ENCODE results near the gene YPEL5.
"Not testable (repeated sequence)": the region's sequence is repeated elsewhere in the genome, so short reads cannot be mapped to it uniquely, and the experiment has no call there.

YPEL5 gene

DNA sequence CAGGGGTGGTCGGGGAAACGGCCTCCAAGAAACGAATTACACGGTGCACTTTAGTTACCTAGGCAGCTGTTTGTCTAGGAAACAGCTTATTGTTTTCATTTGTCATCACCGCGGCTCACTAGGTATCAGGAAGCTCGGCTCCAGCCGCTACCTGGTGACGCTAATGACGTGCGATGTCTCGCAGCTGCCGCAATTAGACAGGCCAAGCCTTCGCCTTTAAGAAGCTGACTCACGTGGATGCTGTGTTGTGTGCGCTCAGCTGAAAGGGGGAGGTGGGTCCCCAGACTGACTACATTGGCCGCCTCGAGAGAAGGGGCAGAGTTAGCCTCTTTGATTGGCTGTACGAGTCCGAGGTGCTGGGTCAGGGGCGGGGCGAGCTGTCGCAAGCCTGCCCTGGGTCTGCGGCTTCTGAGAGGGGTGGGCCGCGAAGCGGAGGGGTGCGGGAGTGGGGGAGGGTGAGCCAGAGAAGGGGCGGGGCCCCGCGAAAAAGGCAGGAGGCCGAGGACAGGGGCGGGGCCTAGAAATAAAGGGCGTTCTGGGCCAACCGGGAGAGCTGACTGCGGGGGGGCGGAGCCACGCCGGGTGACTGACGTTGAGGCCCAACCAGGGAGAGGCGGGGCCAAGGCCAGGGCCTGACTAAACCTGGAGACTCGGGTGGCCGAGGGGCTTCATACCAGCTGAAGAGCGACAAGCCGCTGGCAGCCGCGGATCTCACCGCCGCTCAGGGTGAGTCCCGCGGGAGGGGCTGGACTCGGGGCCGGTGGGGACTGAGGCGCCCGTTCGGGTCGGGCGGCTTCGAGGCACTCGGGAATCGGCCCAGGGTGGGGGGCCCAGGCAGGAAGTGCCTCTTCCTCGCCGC lies at the start of gene YPEL5:
TSS of gene YPEL5 (plus strand) at position 671 of the 859 bp plus-strand sequence. CDS start 9,645 bp downstream, outside the sequence.
- DNase-seq, result peak; percentile 94

DNA sequence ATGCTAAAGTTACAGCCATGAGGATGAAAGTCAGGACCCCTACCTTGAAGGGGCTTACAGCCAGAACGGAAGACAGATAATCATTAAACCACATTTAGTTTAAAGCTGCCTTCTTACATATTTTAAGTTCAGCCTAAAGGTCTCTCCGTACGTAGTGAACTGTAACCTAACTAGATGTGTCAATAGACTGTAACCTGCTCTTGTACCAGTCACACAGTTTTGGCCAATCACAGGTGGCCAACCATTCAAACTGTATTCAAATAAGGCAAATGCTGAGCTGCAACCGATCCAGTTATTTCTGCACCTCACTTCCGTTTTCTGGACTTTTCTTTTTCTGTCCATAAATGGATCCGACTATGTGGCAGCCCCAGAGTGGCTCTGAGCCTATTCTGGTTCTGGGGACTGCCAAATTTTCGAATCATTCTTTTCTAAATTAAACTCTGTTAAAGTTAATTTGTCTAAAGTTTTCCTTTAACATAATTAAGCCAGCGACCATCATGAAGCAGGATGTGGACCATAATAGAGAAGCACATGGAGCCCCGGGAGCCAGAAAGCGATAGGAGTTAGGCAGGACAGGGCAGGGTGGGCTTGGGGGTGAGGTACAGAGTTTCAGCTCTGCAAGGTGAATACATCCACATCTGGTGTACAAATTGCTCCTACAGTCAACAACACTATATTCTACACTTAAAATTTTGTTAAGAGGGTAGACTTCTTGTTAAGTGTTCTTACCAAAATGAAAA lies 48.4 kb upstream of the YPEL5 start:
- no peak for DNase-seq

DNA sequence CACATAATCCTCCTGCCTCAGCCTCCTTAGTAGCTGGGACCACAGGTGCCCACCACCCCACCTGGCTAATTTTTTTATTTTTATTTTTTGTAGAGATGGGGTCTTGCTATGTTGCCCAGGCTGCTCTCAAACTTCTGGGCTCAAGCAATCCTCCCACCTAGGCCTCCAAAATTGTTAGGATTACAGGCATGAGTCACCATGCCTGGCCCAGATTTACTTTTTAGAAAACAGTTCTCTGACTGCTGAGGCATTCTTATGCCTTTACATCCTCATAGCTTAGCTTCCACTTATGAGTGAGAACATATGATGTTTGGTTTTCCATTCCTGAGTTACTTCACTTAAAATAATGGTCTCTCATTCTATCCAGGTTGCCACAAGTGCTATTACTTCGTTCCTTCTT lies 47.4 kb upstream of the YPEL5 start:
- DNase-seq, result not testable (repeated sequence)

DNA sequence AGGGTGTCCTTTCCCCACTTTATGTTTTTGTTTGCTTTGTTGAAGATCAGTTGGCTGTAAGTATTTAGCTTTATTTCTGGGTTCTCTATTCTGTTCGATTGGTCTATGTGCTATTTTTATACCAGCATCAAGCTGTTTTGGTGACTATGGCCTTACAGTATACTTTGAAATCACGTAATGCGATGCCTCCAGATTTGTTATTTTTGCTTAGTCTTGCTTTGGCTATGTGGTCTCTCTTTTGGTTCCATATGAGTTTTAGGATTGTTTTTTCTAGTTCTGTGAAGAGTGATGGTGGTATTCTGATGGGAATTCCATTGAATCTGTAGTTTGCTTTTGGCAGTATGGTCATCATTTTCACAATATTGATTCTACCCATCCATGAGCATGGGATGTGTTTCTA lies 46.1 kb upstream of the YPEL5 start:
- not testable (repeated sequence) for DNase-seq

DNA sequence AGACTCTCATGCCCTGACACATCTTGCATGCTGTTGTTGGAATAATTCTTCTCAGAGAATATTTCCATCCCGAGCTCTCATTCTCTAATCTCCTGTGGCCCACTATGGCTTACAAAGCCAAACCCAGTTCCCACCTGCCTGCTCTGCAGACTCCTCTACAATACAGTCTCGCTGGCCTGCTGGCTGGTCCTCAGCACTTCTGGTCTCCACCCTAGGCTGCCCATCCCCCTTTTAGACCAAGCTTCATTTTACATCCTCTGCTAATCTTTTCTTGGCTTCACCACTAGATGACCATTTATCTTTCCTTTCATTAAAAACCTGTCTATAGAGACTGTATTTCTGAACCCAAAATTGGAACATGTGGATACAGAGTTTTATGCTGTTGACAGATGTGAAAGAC lies 42.5 kb upstream of the YPEL5 start:
- DNase-seq, result no peak

DNA sequence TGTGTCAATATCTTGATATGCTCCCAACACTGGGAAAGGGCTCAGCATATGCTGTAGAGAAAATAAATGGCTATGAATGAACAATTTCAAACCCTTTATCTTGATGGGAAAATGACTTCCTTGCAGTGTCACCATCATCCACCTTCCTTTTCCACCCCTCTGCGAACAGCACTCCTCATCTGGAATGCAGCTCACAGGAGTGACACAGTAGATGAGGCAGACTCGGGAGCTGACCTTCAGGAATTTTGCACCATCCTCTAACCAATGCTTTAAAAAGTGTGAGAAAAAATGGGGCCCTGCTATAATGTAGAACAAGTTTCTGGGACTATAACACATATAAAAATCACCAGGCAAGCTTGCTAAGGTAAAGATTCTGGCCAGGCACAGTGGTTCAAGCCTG lies 41.3 kb upstream of the YPEL5 start:
- DNase-seq, result no peak

DNA sequence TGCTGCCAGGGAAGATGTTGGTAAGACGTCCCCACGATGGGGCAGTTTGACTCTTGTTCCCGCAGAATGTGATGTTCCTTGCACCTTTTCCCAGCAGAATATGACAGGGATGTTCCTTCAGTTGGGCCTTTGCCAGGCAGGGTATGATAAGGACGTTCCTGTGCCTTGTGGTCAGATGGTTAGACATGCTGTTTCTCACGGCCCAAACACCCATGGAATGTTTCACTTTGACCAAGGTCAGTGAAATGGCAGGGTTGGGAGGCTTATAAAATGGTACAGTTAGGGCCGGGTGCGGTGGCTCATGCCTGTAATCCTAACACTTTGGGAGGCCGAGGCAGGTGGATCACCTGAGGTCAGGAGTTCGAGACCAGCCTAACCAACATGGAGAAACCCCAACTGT lies 40.3 kb upstream of the YPEL5 start:
- DNase-seq, result no peak

DNA sequence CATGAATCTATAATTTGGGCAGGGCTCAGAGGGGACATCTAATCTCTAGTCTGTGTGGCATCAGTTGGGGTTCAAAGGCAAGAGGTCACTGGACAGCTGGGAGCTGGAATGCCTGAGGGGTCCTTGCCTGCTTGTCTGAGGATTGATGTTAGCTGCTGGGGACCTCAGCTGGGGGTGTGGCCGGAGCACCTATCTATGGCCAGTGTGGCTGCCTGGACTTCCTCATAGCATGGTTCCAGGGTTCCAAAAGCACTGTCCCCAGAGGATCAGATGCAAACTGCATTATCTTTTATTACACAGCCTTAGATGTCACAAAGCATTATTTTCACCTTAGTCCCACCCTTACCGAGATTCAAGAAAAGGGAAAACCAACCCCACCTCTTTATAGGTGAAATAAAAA lies 38.6 kb upstream of the YPEL5 start:
- DNase-seq, result no peak

DNA sequence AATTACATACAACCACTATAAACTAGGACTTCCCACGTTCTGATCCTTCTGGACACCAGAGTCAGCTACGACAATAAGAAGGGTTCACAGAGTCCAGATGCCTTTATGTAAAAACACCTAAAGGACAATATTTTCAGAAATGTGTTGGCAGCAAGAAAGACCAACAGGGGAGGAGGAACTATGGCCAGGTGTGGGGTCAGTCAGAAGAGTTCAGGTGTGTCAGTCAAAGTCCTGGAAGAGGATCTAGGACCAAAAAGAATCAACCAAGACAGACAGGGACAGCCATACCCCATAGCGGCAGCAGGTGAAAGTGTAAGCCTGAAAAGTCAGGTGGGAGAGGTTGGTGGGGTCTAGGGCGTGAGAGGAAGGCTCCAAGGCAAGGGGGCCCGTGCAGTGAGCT lies 38.0 kb upstream of the YPEL5 start:
- no peak for DNase-seq

DNA sequence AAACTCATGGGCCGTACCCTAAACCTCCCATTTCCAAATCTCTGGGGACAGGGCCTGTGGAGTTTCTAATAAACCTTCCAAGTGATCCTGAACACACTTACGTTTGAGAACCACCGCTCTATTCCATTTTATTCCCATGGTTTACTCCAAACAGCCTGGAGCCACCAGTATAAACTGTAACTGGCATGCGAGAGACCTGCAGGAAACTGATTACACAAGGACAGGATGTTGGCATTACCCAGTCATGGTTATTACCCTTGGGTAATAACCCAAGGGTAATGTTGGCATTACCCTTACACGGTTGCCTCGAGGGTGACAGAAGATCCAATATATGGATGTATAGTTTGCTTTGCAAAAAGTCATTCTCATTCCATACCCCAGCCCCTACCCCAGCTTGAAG lies 37.0 kb upstream of the YPEL5 start:
- DNase-seq, result no peak

DNA sequence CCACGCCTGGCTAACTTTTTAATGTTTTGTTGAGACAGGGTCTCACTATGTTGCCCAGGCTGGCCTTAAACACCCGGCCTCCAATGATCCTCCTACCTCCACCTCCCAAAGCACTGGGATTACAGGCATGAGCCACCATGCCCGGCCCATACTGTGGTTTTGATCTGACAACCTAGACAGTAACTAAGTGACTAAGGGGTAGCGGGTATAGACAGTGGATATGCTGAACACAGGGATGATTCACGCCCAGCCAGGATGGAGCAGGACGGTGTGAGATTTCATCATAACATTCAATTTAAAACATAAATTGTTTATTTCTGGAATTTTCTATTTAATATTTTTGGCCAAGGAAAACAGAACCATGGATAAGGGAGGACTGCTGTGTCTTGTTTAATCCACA lies 36.0 kb upstream of the YPEL5 start:
- DNase-seq, result no peak

DNA sequence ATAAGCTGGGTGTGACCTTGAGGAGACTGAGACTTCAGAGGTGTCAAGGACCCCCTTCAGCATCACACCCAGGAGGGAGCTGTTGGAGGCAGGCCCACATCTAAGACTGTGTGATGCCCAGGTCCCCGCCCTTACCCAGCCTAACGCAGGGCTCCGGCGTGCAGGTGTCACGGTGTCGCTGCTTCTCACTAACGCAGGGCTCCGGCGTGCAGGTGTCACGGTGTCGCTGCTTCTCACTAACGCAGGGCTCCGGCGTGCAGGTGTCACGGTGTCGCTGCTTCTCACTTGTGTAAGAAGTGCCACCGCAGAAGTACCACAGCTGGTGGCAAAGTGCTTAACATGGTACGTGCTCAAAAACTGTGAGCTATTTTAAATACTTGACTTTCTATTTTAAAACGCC lies 35.6 kb upstream of the YPEL5 start:
- DNase-seq, result not testable (repeated sequence)

DNA sequence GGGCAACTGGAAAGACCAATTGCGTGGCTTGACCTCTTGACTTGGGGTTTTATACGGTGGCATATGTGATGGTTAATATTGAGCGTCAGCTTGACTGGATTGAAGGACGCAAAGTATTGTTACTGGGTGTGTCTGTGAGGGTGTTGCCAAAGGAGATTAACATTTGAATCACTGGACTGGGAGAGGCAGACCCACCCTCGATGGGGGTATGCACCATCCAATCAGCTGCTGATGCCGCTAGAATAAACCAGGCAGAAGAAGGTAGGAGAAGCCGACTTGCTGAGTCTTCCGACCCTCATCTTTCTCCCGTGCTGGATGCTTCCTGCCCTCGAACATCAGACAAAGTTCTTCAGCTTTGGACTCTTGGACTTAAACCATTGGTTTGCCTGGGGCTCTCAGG lies 34.2 kb upstream of the YPEL5 start:
- DNase-seq, result no peak

DNA sequence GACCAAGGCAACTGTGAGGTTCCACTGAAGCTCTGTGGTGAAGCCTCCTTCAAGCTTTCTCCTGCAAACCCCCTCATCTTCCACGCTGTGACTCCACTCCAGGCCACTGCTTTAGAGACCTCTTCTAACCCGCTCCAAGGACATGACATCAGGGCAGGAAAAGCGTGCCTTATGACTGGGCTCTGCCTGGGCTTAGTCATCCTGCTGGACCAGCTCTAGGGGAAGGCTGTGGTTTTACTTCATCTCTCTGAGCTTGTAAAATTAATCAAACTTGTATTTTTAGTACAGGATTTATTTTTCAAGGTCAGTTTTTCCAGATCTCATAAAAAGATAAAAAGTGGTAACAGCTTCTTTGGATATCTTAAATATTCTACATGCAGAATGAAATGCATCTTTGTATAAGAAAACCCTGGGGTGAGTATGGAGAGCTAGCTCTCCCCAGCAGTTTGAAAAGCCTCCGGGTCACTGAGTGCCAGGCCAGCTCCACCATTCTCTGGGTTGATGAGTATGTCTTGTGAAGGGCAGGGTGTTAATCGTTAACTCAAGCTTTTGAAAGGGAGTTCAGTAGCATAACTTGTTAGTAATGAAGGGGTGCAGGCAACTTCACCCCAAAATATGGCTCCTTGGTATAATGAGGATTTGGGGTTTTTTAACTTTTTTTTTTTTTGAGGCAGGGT lies 33.1 kb upstream of the YPEL5 start:
- no peak for DNase-seq

DNA sequence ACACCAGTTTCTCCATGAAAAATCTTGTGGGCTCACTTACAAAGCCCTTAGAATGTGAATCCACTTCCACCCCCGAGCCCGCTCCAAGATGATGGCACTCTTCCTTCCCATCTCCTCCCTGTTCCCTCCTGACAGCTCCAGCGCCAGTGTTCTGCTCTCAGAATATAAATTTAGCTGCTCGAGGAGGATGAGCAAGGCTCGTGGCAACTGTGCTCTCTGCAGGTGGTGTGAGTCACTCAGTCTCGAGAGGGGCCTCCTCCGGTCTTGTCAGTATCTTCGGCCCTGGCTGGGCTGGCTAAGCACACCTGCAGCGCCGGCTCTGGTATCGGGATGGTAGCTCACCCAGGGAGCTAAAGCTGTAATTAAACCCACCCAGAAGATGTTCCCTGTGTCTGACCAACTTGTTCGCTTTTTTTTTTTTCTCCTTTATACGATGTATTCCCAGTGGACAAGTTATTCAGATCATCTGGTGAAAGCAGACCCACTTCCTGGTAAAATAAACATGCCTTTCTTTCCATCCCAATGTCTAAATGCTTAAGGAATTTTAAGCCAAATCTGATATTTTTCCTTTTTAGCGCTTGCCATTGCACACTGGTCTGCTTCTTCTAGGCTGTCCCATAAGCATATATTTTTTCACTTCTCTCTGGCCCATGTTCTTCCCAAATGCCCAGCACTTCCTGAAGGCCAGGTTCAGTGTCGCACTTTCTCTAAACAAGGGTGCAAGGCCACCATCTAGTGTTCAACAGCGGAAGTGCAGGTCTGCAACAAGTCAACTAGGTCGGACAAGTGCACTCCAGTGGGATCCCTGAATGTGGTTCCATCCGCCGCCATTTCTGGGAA lies 31.4 kb upstream of the YPEL5 start:
- peak; percentile 68 for DNase-seq

DNA sequence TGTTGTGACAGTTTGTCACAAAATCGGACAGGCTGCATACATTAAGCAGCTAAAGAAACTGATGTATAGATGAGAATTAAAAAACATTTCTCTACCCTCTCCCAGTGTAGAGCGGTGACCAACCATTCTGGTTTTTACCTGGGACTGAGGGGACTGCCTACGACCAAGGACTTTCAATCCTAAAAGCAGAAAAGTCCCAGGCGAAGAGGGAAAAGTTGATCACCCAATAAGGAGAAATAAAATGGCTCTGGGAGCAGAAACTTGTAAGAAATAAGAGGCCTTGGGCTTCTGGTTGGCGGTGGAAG lies 30.9 kb upstream of the YPEL5 start:
- no peak for DNase-seq

DNA sequence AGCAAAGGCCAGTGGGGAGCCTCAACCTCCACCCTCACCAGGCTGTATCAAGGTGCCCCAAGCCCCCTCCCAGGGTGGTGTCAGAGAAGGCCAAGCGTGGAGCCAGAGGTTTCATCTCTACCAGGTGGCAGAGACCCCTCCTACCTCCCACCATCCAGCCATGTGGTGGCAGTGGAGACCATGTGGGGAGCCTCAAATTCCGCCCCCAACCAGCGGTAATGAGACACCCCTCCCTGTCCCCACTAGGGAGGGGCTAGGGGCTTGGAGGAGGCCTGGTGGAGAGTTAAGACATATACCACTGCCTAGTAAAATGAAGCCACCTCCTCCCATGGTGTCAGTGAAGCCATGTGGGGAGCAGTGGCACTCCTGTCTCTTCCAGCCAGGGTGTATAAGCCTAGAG lies 24.4 kb upstream of the YPEL5 start:
- DNase-seq, result no peak

DNA sequence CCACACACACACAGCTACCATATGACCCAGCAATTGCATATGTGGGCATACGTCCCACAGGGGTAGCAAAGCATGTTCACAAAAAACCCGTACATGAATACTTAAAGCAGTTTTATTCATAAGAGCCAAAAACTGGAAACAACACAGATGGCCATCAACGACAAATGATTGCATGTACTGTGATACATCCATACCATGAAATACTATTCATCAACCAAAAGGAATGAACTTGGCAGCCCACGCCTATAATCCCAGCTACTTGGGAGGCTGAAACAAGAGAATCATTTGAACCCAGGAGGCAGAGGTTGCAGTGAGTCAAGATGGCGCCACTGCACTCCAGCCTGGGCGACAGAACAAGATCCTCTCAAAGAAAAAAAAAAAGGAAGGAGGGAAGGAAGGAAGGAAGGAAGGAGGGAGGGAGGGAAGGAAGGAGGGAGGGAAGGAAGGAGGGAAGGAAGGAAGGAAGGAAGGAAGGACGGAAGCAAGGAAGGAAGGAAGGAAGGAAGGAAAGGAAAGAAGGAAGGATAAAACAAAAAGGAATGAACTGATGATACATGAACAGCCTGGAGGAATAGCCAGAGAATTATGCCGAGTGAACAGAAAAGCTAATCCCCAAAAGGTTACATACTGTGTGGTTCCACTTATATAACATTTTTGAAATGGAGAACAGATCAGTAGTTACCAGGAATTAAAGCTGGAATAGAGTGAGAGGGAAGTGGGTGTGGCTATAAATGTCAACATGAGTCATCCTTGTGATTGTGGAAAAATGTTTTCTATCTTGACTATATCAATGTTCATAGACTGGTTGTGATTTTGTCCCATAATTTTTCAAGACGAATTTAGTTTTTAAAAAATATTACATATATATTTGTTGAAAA lies 19.6 kb upstream of the YPEL5 start:
- no peak for DNase-seq

DNA sequence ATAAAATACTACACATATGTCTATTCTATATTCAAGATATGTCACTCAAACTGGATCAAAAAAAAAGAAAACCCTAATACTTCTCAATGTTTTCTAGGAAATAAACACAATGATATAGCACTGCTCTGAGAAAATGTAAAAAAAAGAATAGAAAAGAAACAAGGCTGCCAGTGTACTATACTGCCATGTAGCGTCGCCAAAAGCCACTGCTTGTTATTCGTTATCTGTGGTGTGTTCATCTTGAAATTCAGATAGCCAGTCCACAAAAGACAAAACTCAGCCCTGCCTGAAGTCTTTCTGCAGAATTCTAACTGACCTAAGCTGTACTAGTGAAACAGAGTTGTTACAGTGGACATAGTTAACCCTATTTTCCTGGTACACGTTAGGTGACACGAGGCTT lies 12.2 kb upstream of the YPEL5 start:
- no peak for DNase-seq

DNA sequence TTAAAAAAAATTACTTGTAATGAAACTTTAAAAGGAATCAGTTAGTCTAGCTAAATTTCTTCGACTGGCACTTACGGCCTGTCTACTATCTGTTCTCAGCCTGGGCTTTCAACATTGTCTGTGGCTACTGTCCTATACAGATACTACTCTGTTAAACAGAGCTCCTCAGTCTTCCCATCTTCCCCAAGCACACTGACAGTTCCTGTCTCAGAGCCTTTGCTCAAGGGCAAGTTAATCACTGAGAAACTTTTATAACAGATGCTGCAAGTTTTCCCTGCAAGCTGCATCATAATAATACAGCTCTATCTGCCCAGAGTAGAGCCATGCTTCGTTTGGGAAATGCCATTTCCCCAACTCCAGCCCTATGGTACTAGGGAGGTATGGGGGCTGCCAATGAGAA lies 11.3 kb upstream of the YPEL5 start:
- no peak for DNase-seq

DNA sequence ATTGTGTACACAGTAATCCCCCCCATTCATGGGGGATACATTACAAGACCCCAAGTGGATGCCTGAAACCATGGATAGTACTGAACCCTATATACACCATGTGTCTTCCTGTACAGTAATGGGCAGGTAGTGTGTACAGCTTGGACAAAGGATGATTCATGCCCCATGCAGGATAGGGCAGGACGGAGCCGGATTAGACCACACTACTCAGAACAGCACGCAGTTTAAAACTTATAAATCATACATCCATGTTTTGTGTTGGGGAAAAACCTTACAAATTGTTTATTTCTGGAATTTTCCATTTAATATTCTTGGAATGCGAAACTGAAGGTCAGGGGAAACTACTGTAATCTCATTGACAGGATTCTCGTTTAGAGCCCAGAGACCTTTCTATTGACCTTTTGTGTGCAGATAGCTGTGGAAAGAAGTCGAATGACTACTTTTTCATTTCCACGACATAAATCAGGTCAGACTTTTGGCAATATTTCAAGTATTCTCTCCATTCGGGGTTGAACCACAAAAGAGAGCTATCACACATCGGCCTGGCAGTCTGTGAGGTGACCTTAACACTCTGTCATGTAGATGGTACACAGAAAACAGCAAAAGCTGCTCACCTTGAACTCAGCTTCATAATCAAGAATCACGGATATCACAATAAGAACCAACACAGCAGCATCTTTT lies 9.9 kb upstream of the YPEL5 start:
- DNase-seq, result no peak
